Lung (tissue), 12 donors: Measurements from ENCODE around the gene GPR39. TPM values are rescaled to one million over a fixed set of nuclear protein-coding genes. Genes with fewer than 3 reads are reported as not detected.
"Not testable (repeated sequence)": the region's sequence is repeated elsewhere in the genome, so short reads cannot be mapped to it uniquely, and the experiment has no call there.

Source experiments
- ATAC-seq: fragments of 200-7000 bp; cut with Tn5 transposase; one replicate; pipeline ENCODE4 v1.9.1; 2020; ENCODE audit warnings: moderate number of reproducible peaks; ENCODE audit not compliant: insufficient read depth, low FRiP score
- DNase-seq, 3 donors: peaks; one replicate each; pipeline ENCODE4 v3.0.0-alpha.2; 2013 to 2017
- H3K27ac ChIP-seq, 2 donors: one replicate each; pipeline ENCODE4 v1.5.1; 2013; ENCODE audit warnings: mild to moderate bottlenecking in 2 of 2, moderate library complexity in 2 of 2, control low read depth in 1 of 2, inconsistent platforms in 1 of 2, low read depth in 1 of 2, low read length in 1 of 2
- H3K27me3 ChIP-seq, 3 donors: one replicate each; pipeline ENCODE4 v1.5.1; 2013; ENCODE audit warnings: low read length in 2 of 3; ENCODE audit not compliant: control insufficient read depth in 3 of 3, insufficient read depth in 3 of 3
- H3K36me3 ChIP-seq, 4 donors: one replicate each; pipeline ENCODE4 v1.5.1; 2013; ENCODE audit warnings: low read length in 4 of 4, mild to moderate bottlenecking in 1 of 4, moderate library complexity in 1 of 4; ENCODE audit not compliant: control insufficient read depth in 4 of 4, insufficient read depth in 4 of 4
- H3K4me1 ChIP-seq, 5 donors: one replicate each; pipeline ENCODE4 v1.5.1; 2013; ENCODE audit warnings: low read length in 5 of 5, mild to moderate bottlenecking in 2 of 5, moderate library complexity in 1 of 5; ENCODE audit not compliant: control insufficient read depth in 5 of 5, insufficient read depth in 5 of 5
- H3K4me3 ChIP-seq: one replicate; pipeline ENCODE4 v1.5.1; 2013; ENCODE audit warnings: mild to moderate bottlenecking, control low read depth, moderate library complexity
- H3K9ac ChIP-seq, 2 donors: one replicate each; pipeline ENCODE4 v1.5.1; 2013; ENCODE audit warnings: low read length in 2 of 2, control low read depth in 1 of 2; ENCODE audit not compliant: insufficient read depth in 1 of 2
- H3K9me3 ChIP-seq, 4 donors: one replicate each; pipeline ENCODE4 v1.5.1; 2013; ENCODE audit warnings: low read length in 3 of 4, mild to moderate bottlenecking in 1 of 4, moderate library complexity in 1 of 4; ENCODE audit not compliant: control insufficient read depth in 4 of 4, insufficient read depth in 3 of 4
- WGBS, 2 donors: extraction: QIAGEN DNeasy Blood & Tissue Kit; methylation state at CpG; one replicate each; pipeline ENCODE4 v1.1.7; 2013; 5-methylcytosine and 5-hydroxymethylcytosine counted together
- polyA plus RNA-seq, 2 donors: library from polyadenylated mRNA; stranded (reverse); fragments of 200-250 nt; gene quantifications; one replicate each; pipeline ENCODE4 v1.2.1, GENCODE V29; 2013
- total RNA-seq, 2 donors: library from RNA; depleted of rRNA in 1 of 2; stranded (reverse); fragments of >200 nt in 1 of 2; gene quantifications; one replicate each; pipeline ENCODE4 v1.2.1, GENCODE V29; 2014 to 2021
- TF ChIP-seq, protein P1 (sequence below): IDR thresholded peaks from 2 replicates; pipeline ENCODE4 v1.5.1; 2012; ENCODE audit warnings: mild to moderate bottlenecking; ENCODE audit errors: control extremely low read depth, extremely low read depth
- donor health status: control.
- donor health status: control.
- donor health status: Bipolar disorder and iron deficiency.
- donor health status: healthy.
- donor health status: DM: yes; HTN: yes; CAD: no.

Gene GPR39
- total and polyA plus RNA-seq, 4 donors, result 5.8 to 15.3 (median 11.1) TPM

DNA sequence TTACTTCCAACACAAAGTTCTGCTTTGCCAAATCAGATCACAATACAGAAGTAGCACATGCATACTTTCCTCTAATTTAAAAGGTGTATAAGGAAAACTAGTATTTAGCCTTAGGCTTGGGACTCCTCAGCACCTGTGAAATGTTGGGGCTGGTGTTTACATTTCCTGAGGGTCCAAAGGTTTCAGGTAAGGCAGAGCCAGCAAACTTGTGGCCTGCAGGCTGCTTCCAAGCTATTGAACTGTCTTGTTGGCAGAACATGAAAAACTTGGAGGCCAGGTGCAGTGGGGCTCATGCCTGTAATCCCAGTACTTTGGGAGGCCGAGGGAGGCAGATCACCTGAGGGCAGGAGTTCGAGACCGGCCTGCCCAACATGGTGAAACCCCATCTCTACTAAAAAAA, 26.5 kb upstream of the GPR39 start:
- no peak for ATAC-seq
- Histone ChIP-seq H3K27ac (no peak overlapping the region), H3K27me3 (no peaks in the 10 kb centered on the region), H3K4me1 (no peaks in the 10 kb centered on the region), H3K9ac (no peak overlapping the region), H3K36me3 (no peaks in the 10 kb centered on the region), H3K4me3 (no peak overlapping the region), H3K9me3 (peaks cover 0 to 3% (median 0%) of the 10 kb centered on the region in 4 donors)
- no peak for DNase-seq
- WGBS, 2 donors, result 91 to 94% methylated on average over 3 of the region's 3 CpGs
- TF ChIP-seq, protein P1, sequence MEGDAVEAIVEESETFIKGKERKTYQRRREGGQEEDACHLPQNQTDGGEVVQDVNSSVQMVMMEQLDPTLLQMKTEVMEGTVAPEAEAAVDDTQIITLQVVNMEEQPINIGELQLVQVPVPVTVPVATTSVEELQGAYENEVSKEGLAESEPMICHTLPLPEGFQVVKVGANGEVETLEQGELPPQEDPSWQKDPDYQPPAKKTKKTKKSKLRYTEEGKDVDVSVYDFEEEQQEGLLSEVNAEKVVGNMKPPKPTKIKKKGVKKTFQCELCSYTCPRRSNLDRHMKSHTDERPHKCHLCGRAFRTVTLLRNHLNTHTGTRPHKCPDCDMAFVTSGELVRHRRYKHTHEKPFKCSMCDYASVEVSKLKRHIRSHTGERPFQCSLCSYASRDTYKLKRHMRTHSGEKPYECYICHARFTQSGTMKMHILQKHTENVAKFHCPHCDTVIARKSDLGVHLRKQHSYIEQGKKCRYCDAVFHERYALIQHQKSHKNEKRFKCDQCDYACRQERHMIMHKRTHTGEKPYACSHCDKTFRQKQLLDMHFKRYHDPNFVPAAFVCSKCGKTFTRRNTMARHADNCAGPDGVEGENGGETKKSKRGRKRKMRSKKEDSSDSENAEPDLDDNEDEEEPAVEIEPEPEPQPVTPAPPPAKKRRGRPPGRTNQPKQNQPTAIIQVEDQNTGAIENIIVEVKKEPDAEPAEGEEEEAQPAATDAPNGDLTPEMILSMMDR, result no peak

DNA sequence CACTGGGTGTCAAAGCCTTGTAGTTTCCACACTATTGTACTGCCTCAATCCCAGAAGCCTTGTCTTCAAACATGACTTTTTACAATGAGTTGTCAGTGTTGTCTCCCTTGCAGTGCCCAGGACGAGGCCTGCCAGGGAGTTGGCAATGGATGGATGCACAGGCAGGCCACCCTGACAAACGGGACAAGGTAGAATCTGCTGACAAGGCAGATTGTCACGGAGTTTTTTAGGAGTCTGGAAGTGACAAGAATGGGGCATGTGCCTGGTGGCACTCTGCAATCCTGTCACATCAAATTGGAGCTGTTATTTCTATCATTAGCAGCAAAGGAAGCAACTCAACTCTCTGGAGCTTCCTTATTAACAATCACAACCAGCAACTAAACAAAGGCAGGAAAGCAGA, 25.2 kb upstream of the GPR39 start:
- Histone ChIP-seq H3K9ac (no peak overlapping the region), H3K4me3 (no peak overlapping the region), H3K4me1 (no peaks in the 10 kb centered on the region), H3K27me3 (no peaks in the 10 kb centered on the region), H3K27ac (no peak overlapping the region), H3K9me3 (peaks cover 0 to 3% (median 0%) of the 10 kb centered on the region in 4 donors), H3K36me3 (no peaks in the 10 kb centered on the region)
- DNase-seq, result peak in 1 of 3 donors; percentile 8
- WGBS, 2 donors, result 55 to 72% methylated on average over 3 of the region's 3 CpGs
- ATAC-seq, result no peak
- TF ChIP-seq, protein P1, result no peak

DNA sequence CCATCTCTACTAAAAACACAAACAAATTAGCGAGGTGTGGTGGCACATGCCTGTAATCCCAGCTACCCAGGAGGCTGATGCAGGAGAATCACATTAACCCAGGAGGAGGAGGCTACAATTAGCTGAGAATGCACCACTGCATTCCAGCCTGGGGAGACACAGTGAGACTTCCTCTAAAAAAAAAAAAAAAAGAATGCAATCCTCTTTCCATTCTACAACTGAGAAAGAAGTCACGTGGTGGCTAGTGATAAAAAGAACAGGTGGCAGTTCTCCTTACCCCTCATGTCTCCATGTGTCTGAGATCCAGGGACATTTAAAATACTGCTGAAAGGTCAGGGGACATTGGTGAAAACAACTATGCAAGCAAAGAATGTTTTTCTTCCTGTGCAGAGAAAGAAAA, 24.4 kb upstream of the GPR39 start:
- WGBS, 2 donors, result 41 to 65% methylated on average over 2 of the region's 2 CpGs
- DNase-seq (no peak), ATAC-seq (no peak)
- Histone ChIP-seq H3K36me3 (no peaks in the 10 kb centered on the region), H3K9me3 (peaks cover 0 to 3% (median 0%) of the 10 kb centered on the region in 4 donors), H3K4me1 (no peaks in the 10 kb centered on the region), H3K27ac (no peak overlapping the region), H3K4me3 (no peak overlapping the region), H3K9ac (no peak overlapping the region), H3K27me3 (no peaks in the 10 kb centered on the region)
- TF ChIP-seq, protein P1, result no peak

DNA sequence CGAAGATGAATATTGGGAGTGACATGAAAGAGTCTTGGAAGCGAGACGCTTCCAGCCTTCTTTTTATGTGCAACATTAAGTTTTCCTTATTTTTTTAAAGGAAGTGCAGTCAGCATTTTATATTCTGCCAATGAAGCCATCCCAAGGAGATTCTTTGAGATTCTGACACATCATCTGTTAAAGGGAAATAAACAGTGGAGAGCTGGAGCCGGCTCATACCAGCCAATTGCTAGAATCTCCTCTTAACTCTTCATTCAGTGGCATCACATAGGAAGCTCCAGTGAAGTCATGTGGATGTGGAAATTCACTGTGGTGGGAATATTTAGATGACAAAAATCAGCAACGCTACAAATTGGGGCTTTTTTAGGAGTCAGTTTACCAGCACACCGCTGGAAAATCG, 23.7 kb upstream of the GPR39 start:
- Histone ChIP-seq H3K27me3 (no peaks in the 10 kb centered on the region), H3K9ac (no peak overlapping the region), H3K27ac (no peak overlapping the region), H3K4me3 (no peak overlapping the region), H3K36me3 (no peaks in the 10 kb centered on the region), H3K4me1 (no peaks in the 10 kb centered on the region), H3K9me3 (peaks cover 0 to 3% (median 0%) of the 10 kb centered on the region in 4 donors)
- 77 to 85% methylated on average over 7 of the region's 7 CpGs for WGBS, 2 donors
- DNase-seq (no peak), ATAC-seq (no peak)
- TF ChIP-seq, protein P1, result no peak

DNA sequence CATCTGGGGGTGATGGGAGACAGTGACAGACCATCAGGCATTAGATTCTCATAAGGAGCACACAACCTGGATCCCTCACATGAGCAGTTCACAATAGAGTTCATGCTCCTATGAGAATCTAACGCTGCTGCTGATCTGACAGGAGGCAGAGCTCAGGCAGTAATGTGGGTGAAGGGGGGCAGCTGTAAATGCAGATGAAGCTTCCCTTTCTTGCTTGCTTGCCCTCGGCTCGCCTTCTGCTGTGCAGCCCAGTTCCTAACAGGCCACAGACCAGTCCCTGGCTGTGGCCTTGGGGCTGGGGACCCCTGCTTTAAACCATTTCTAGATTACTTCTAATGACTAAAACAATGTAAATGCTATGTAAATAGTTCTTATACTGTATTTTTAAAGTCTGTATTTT, 19.6 kb upstream of the GPR39 start:
- 70 to 83% methylated on average over 3 of the region's 3 CpGs for WGBS, 2 donors
- H3K4me3 ChIP-seq, H3K36me3 ChIP-seq, DNase-seq, H3K27ac ChIP-seq, ATAC-seq, H3K9ac ChIP-seq, H3K27me3 ChIP-seq, H3K9me3 ChIP-seq, H3K4me1 ChIP-seq: not testable (repeated sequence)
